HG03378 (cell line): Measurements from ENCODE around the gene EXOC3L4.
"Not testable (repeated sequence)": the region's sequence is repeated elsewhere in the genome, so short reads cannot be mapped to it uniquely, and the experiment has no call there.

Experiments
- ATAC-seq: cut with Tn5 transposase; IDR thresholded peaks from one replicate; pipeline ENCODE4 v1.9.1; 2021; ENCODE audit warnings: mild to moderate bottlenecking, moderate library complexity; ENCODE audit not compliant: unreplicated experiment

The EXOC3L4 gene

DNA sequence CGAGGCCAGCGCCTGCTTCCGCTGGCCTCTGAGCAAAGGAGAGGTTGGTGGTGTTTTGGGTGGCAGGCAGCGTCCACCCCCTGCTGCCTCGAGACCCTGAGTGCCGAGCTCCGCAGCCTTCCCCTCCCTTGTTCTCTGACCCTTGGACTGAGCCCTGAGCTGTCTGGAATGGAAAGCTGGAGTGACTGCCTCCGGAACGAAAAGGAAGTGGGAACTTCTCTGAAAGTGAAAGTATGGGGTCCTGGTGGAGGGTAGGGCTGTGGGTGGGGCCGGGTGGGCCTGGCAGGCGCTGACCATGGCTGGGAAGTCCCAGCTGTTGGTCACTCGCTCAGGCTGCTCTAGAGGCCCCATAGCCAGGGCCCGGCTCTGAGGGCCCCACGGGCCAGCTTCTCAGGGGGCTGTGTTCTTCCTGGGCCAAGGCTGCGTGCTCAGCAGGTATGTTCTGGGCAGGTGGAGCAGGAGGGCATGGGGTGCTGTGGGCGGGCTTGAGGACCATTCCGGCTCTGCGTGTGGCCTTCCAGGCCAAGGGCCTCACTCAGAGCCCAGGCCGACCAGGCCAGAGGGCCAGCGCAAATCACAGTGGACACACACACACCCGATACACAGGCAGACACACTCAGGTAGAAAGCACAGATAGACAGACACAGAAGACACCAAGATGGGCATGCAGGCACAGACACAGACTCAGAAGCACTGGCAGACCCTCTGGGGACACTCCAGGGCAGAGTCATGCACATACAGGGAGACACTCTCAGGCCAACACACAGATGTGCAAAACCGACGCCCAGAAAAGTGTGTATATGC lies at the start of gene EXOC3L4:
Gene EXOC3L4, plus strand, starts transcription at position 320 of the 804 bp plus-strand sequence. CDS start 5,495 bp downstream, outside the sequence.
- ATAC-seq: no peak

DNA sequence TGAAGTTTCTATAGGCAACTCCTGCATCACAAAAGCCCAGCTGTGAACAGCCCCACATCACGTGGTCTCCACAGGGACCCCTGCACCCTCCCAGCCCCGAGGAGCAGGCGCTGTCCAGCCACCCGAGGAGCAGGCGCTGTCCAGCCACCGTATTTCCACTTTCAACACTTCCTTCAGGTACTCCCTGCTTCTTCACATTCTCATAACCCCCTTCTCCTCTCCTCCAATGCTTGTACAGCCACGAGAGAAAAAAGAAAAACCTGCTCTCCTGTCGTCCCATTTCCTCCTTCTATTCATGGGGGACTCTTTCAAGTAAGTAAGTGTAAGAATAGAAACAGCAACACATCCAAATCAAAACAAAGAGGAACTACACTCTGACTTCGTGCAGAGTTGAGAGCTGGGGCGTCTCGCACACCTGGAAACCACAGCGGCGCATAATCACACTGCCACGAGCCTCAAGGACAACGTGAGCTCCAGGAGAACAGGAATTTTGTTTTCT lies 49.1 kb upstream of the EXOC3L4 start:
- no peak for ATAC-seq

DNA sequence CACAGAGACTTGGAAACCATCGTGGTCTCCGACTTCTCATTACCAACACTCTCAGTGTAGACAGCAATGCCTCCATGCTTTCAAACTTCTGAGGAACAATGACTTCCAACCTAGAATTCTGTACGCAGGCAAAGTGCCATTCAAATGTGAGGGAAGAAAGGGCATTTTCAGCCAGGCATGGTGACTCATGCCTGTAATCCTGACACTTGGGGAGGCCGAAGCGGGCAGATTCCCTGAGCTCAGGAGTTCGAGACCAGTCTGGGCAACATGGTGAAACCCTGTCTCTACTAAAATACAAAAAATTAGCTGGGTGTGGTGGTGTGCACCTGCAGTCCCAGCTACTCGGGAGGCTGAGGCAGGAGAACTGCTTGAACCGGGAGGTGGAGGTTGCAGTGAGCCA lies 47.1 kb upstream of the EXOC3L4 start:
- not testable (repeated sequence) for ATAC-seq

DNA sequence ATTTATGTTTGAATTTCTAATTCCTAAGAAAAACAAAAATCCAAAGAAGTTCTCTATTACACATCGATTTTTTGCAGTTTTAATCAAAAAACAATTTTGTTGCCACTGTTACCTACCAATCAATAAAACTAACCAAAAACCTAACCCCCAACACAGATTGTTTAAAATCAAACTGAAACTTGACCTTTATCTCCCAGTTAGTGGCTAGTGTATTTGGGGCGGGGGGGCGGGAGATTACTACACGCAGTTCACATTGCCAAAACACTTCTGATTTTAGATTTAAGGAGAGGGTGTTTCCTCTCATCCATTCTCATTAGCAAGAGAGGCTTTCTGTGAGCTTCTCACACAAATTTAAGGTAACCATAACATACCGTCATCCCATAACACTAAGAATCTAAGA lies 43.6 kb upstream of the EXOC3L4 start:
- no peak for ATAC-seq

- ATAC-seq: no peak
Observed at GRCh38 chr14:103052407-103052806, 42.1 kb upstream of the EXOC3L4 start.

- no peak for ATAC-seq
Observed at GRCh38 chr14:103055695-103056094, 38.8 kb upstream of the EXOC3L4 start.

DNA sequence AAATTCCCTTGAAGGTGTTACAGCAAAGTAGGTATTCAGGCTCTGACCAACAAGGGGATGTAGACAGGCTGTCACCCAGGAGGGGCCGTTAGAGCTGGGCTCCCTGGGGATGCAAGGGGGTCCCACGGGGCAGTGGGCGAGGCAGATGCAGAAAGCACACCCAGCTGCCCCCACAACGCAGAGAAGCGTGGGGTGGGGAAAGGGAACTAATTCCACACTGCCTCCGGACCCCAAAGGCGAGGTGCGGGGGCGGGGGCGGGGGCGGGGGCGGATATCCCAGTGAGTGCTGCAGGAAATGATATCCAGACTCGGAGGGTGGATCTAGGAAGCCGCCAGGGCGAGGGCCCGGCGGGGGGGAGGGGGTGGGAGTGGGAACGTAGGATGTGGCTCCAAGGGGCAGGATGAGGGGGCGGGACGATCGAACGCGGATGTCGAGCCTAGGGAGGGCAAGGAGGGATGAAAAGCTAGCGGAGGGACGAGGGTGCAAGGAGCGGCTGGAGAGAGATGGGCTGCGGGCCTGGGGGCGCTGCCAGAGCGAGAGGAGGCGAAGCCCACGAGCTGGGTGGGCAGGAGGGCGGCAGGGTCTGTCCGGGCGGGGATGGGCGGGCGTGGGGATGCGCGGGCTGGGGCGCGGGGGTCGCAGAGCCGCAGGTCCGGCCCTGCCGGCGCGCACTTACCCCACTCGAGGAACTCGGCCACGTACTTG lies 38.0 kb upstream of the EXOC3L4 start:
- ATAC-seq: no peak

DNA sequence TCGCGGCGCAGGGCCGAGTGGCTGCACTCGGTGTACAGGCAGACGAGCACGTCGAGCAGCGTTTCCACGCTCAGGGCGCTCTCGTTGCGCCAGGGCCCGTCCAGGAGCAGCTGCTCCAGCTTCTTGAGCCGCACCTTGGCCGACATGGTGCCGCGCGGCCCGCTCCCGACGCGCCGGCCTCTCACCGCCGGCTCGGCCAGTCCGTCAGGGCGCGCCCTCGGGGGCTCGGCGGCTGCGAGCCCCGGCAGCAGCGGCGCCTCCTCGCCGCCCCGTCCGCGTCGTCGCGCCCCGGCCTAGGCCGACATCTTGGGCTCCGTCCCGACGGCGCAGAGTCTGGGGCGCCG lies 37.5 kb upstream of the EXOC3L4 start:
- no peak for ATAC-seq

DNA sequence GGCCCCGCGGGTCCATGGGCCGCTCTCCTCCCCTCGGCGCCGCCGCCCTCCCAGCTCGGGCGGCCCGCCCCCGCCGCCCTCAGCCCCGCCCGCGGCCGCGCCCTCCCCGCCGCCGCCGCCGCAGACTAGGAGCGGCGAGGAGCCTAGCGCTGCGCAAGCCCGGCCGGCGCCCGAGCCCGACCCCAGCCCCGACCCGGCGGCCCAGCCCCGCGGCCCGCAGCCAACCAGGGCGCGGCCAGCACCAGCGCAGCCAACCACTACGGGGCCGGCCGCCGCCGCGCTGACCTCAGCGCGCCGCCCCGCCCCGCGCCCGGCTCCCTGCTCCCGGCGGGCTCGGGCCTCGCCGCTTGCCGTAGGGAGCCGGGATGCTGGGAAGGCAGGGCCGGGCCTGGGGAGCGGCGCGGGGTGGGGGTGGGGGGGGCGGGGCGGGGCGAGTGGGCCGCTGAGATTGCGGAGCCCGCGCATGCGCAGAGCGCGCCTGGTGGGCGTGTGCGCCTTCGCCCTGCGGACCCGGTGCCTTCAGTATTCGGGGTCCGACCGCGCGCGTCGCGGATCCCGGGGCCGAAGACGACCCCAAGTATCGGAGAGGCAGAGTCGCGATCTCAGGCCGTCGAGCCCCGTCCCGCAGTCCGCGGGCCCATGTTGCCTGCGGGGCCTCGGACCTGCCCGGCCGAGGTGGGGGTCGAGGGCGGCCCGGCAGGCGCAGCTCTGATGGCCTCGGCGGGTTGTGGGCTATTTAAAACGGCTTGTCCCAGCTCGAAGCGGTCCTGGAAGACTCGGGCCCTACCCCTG lies 37.0 kb upstream of the EXOC3L4 start, which contains the start of gene CDC42BPB:
Gene CDC42BPB, minus strand, starts transcription at position 178 of the 792 bp plus-strand sequence. CDS start 376 bp downstream, outside the sequence.
- no peak for ATAC-seq

- ATAC-seq: no peak
Observed at GRCh38 chr14:103058164-103059055, 36.1 kb upstream of the EXOC3L4 start.

GRCh38 chr14:103059556-103059955 lies 35.0 kb upstream of the EXOC3L4 start:
- ATAC-seq: no peak

GRCh38 chr14:103061482-103061976 lies 33.0 kb upstream of the EXOC3L4 start:
- ATAC-seq: no peak

- ATAC-seq: no peak
Observed at GRCh38 chr14:103064436-103064835, 30.1 kb upstream of the EXOC3L4 start.

- ATAC-seq: no peak
Observed at GRCh38 chr14:103064978-103065377, 29.5 kb upstream of the EXOC3L4 start.

DNA sequence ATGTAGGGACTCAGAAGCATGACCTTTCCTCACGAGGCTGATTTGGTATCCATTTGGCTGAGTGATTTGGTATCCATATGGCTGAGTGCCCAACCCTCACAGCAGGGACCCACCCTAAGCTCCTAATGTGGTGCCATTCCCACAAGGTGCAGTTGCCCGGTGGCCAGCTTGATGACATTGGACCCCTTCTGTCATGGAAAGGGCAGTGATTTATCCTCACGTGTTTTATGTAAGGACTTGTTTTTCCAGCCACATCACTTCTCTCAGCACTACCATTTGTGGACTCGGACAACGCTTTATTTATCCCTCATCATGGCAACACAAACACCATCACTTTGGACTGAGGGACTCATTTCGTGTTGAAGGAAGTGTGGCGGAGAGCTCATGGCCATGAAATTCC lies 28.7 kb upstream of the EXOC3L4 start:
- no peak for ATAC-seq

- ATAC-seq: no peak
Observed at GRCh38 chr14:103066399-103066798, 28.1 kb upstream of the EXOC3L4 start.

- ATAC-seq: no peak
Observed at GRCh38 chr14:103067231-103067954, 27.1 kb upstream of the EXOC3L4 start.

GRCh38 chr14:103068351-103069073 lies 26.0 kb upstream of the EXOC3L4 start:
- ATAC-seq: no peak
